Activated CD4-positive, alpha-beta T cell treated with anti-CD3 and anti-CD28 coated beads for 4 hours (primary cell): ENCODE measurements around the gene TNFSF18.
"Not testable (repeated sequence)": the region's sequence is repeated elsewhere in the genome, so short reads cannot be mapped to it uniquely, and the experiment has no call there.

Source experiments
- DNase-seq, 2 donors: peaks; one replicate each; pipeline ENCODE4 v3.0.0-alpha.2; 2020

The TNFSF18 gene

GRCh38 chr1:173050865-173051264 lies at the start of gene TNFSF18:
Gene TNFSF18, minus strand, starts transcription at chr1:173050941. Its CDS starts 45 bp downstream, at chr1:173050896.
- no peak for DNase-seq

GRCh38 chr1:173099166-173099565 lies 48.4 kb upstream of the TNFSF18 start:
- no peak for DNase-seq

GRCh38 chr1:173098117-173098516 lies 47.4 kb upstream of the TNFSF18 start:
- DNase-seq, result no peak

- no peak for DNase-seq
Observed at GRCh38 chr1:173097001-173097400, 46.3 kb upstream of the TNFSF18 start.

GRCh38 chr1:173095632-173096031 lies 44.9 kb upstream of the TNFSF18 start:
- no peak for DNase-seq

- no peak for DNase-seq
Observed at GRCh38 chr1:173094541-173094940, 43.8 kb upstream of the TNFSF18 start.

- DNase-seq, result no peak
Observed at GRCh38 chr1:173093691-173094445, 43.1 kb upstream of the TNFSF18 start.

GRCh38 chr1:173084292-173084691 lies 33.6 kb upstream of the TNFSF18 start:
- no peak for DNase-seq

- no peak for DNase-seq
Observed at GRCh38 chr1:173082913-173083312, 32.2 kb upstream of the TNFSF18 start.

GRCh38 chr1:173074217-173074616 lies 23.5 kb upstream of the TNFSF18 start:
- DNase-seq, result not testable (repeated sequence)

- no peak for DNase-seq
Observed at GRCh38 chr1:173064011-173064410, 13.3 kb upstream of the TNFSF18 start.

- DNase-seq, result no peak
Observed at GRCh38 chr1:173063171-173063570, 12.4 kb upstream of the TNFSF18 start.

GRCh38 chr1:173062150-173062938 lies 11.6 kb upstream of the TNFSF18 start:
- DNase-seq, result no peak

GRCh38 chr1:173058556-173058955 lies 7.8 kb upstream of the TNFSF18 start:
- no peak for DNase-seq

- no peak for DNase-seq
Observed at GRCh38 chr1:173057984-173058383, 7.2 kb upstream of the TNFSF18 start.

- DNase-seq, result no peak
Observed at GRCh38 chr1:173056365-173056764, 5.6 kb upstream of the TNFSF18 start.

- DNase-seq, result no peak
Observed at GRCh38 chr1:173052681-173053196, 2.0 kb upstream of the TNFSF18 start.

- no peak for DNase-seq
Observed at GRCh38 chr1:173049322-173049633, 1.5 kb downstream of the TNFSF18 start.

- DNase-seq, result no peak
Observed at GRCh38 chr1:173048621-173049321, 2.0 kb downstream of the TNFSF18 start.

GRCh38 chr1:173044656-173045055 lies 6.1 kb downstream of the TNFSF18 start:
- DNase-seq, result no peak

- DNase-seq, result no peak
Observed at GRCh38 chr1:173043253-173043652, 7.5 kb downstream of the TNFSF18 start.

GRCh38 chr1:173042806-173043205 lies 7.9 kb downstream of the TNFSF18 start:
- no peak for DNase-seq

GRCh38 chr1:173039626-173040025 lies 11.1 kb downstream of the TNFSF18 start:
- DNase-seq, result no peak
